Activated B cell treated with CpG ODN at 0.5 μM for 24 hours (primary cell): ENCODE measurements around the gene SAP30BP. TPM values are rescaled to one million over a fixed set of nuclear protein-coding genes. Genes with fewer than 3 reads are reported as not detected.

Experiments
- ATAC-seq: fragments of 200-7000 bp; cut with Tn5 transposase; one replicate; pipeline ENCODE4 v1.10.0; 2021; ENCODE audit warnings: low read depth, mild to moderate bottlenecking, moderate library complexity
- CTCF ChIA-PET: fragments of 350-600 bp; sonication (Branson Sonifier 250); formaldehyde crosslinking; loops from one replicate; lab custom pipeline; 2021; ENCODE audit warnings: antibody characterized with exemption; lab: Charles Lee
- POLR2A ChIA-PET: fragments of 350-600 bp; sonication (Branson Sonifier 250); formaldehyde crosslinking; loops from one replicate; lab custom pipeline; 2021; ENCODE audit warnings: antibody characterized with exemption; lab: Charles Lee
- DNase-seq: peaks from one replicate; pipeline ENCODE4 v3.0.0; 2022
- H3K27ac Mint-ChIP-seq: one replicate; pipeline ENCODE4 v1.8.0; 2020; ENCODE audit warnings: mixed read lengths
- H3K27me3 Mint-ChIP-seq: one replicate; pipeline ENCODE4 v1.8.0; 2021; ENCODE audit warnings: mixed read lengths
- H3K36me3 Mint-ChIP-seq: one replicate; pipeline ENCODE4 v1.8.0; 2021; ENCODE audit warnings: low read depth, mixed read lengths
- H3K4me1 Mint-ChIP-seq: one replicate; pipeline ENCODE4 v1.8.0; 2021; ENCODE audit warnings: mixed read lengths
- H3K4me3 Mint-ChIP-seq: one replicate; pipeline ENCODE4 v1.8.0; 2020; ENCODE audit warnings: mild to moderate bottlenecking, mixed read lengths
- H3K9me3 Mint-ChIP-seq: one replicate; pipeline ENCODE4 v1.8.0; 2020; ENCODE audit warnings: mixed read lengths
- intact Hi-C: fragments of 100-400 bp; cut with micrococcal nuclease; formaldehyde crosslinking; loops from one replicate; pipeline ENCODE4 v1.15.1; 2024
- total RNA-seq: library from RNA; stranded (reverse); gene quantifications from 2 replicates; pipeline ENCODE4 v1.2.3, GENCODE V29; 2022
- TF ChIP-seq, protein P1 (sequence below): fragments of 200-600 bp; IDR thresholded peaks from one replicate; pipeline ENCODE4 v1.8.0; 2022; ENCODE audit warnings: antibody characterized with exemption, mild to moderate bottlenecking

The SAP30BP gene
- total RNA-seq, 1 donor from 2014 or later: 184 TPM

DNA sequence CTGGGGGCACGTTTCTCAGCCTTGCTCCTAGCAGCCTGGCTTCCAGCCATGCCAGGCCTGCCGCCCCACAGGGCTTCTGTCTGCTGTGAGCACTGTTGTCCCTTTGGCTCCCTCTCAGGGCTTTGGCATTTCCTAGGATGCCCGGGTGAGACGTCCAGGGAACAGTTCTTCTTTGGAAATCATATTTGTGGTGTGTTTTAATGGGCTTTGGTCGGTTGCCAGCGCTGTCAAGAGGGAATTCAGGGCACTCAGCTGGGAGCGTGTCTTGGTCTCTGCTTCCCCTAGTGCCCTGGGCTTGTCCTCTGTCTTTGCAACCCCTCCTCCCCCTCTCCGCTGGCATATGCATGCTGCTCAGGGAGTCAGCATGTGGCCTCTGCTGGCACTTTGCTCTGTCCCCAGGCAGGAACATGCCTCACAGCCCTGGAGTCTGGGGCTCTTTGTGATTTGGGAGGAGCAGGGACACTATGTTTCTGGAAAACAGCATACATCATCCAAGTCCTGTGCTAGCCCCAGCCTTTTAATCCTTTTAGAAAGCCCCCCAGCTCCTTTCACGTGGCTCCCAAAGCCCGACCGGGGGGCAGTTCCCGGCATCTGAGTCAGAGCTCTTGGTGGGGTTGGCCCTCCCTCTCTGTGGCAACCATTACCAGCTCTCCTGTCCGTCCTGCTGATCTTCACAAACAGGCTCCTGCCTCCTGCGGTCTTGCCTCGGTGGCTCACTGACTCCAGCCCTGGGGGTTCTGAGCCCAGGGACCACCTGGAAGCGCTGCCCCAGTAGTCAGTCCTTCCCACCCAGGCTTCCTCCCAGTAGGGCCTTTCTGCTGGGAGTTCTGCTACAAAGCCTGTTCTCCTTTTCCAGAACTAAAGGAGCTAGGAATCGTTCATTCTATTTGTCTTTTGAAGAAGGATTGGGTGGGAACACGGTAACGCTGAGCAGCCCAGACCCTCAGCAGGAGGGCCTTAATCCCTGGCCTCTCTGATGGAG is 26.7 kb downstream of the SAP30BP start:
- Mint-ChIP-seq H3K4me1 (peaks cover 30% of the 10 kb centered on the region), H3K27ac (no peak overlapping the region), H3K27me3 (no peaks in the 10 kb centered on the region), H3K9me3 (no peaks in the 10 kb centered on the region), H3K36me3 (peaks cover 74% of the 10 kb centered on the region), H3K4me3 (no peak overlapping the region)
- ChIA-PET CTCF (interaction anchor here (0.8 to 1.7 kb wide), 2 partner anchors 53 to 54 kb away, joined by 3 to 6 read pairs; no protein-coding TSS in a partner anchor), POLR2A (no interaction called here)
- intact Hi-C loops: no loop called here
- no peak for ATAC-seq
- DNase-seq: no peak
- TF ChIP-seq, protein P1, sequence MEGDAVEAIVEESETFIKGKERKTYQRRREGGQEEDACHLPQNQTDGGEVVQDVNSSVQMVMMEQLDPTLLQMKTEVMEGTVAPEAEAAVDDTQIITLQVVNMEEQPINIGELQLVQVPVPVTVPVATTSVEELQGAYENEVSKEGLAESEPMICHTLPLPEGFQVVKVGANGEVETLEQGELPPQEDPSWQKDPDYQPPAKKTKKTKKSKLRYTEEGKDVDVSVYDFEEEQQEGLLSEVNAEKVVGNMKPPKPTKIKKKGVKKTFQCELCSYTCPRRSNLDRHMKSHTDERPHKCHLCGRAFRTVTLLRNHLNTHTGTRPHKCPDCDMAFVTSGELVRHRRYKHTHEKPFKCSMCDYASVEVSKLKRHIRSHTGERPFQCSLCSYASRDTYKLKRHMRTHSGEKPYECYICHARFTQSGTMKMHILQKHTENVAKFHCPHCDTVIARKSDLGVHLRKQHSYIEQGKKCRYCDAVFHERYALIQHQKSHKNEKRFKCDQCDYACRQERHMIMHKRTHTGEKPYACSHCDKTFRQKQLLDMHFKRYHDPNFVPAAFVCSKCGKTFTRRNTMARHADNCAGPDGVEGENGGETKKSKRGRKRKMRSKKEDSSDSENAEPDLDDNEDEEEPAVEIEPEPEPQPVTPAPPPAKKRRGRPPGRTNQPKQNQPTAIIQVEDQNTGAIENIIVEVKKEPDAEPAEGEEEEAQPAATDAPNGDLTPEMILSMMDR: no peak

DNA sequence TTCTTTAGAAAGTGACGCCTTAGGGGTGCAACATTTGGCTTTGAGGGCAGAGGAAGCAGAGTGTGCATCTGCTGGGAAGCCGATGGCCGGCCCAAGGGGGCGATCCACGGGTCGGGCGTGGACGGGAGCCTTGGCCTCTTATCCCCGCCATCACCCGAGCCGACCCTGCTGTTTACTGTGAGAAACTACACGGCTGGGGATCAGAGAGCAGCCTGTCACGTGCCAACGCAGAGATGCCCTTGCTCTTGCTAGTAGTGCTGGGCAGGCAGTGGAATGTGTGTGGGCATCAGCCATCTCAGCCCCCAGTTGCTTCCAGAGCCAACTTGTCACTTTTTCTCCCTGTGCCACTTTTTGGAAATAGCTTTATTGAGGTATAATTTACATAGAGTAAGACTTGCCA is 27.4 kb downstream of the SAP30BP start:
- Mint-ChIP-seq H3K4me3 (no peak overlapping the region), H3K27me3 (no peaks in the 10 kb centered on the region), H3K4me1 (peaks cover 22% of the 10 kb centered on the region), H3K36me3 (peaks cover 74% of the 10 kb centered on the region), H3K9me3 (no peaks in the 10 kb centered on the region), H3K27ac (no peak overlapping the region)
- ATAC-seq (no peak), DNase-seq (no peak)
- ChIA-PET CTCF (interaction anchor here (0.6 to 1.7 kb wide), 2 partner anchors 53 to 920 kb away, joined by 4 to 6 read pairs; no protein-coding TSS in a partner anchor), POLR2A (interaction anchor here (0.6 kb wide), 1 partner anchor 51 kb away, joined by 8 read pairs; no protein-coding TSS in a partner anchor)
- intact Hi-C loops: no loop called here
- TF ChIP-seq, protein P1: no peak

DNA sequence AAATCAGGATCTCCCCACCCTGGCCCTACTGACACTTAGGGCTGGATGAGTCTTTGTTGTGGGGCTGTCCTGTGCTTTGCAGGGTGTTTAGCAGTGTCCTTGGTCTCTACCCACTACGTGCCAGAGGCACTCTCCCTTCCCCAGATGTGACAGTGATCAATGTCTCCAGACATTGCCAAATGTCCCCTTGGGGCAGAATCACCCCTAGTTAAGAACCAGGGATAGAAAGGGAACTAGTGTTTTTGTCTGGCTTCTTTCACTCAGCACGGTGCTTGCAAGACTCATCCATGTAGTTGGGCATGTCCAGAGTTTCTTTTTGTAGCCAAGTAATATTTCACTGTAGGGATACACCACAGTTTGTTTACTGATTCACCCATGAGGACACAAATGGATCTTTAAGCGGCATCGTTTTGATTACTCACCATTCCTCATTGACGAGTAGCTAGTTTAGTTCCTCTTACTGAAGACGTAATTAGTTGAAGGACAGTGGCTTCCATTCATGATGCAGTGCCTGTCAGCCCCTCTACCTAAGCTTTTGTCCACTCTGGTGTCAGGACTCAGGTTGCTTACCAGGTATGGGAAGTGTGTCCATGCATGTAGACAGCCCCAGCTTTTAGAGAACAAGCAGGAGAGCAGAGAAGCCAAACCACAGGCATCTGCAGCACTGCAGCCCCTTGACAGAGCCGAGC is 28.1 kb downstream of the SAP30BP start:
- no peak overlapping the region for H3K27ac Mint-ChIP-seq
- peaks cover 16% of the 10 kb centered on the region for H3K4me1 Mint-ChIP-seq
- ChIA-PET CTCF (interaction anchor here (0.6 to 1.7 kb wide), 2 partner anchors 52 to 921 kb away, joined by 4 to 6 read pairs; no protein-coding TSS in a partner anchor), POLR2A (interaction anchor here (0.6 kb wide), 2 partner anchors 51 to 523 kb away, joined by 4 to 8 read pairs; no protein-coding TSS in a partner anchor)
- H3K36me3 Mint-ChIP-seq: peaks cover 78% of the 10 kb centered on the region
- intact Hi-C loops: no loop called here
- TF ChIP-seq, protein P1: no peak
- no peaks in the 10 kb centered on the region for H3K27me3 Mint-ChIP-seq
- H3K4me3 Mint-ChIP-seq: no peak overlapping the region
- no peaks in the 10 kb centered on the region for H3K9me3 Mint-ChIP-seq
- ATAC-seq (no peak), DNase-seq (no peak)

DNA sequence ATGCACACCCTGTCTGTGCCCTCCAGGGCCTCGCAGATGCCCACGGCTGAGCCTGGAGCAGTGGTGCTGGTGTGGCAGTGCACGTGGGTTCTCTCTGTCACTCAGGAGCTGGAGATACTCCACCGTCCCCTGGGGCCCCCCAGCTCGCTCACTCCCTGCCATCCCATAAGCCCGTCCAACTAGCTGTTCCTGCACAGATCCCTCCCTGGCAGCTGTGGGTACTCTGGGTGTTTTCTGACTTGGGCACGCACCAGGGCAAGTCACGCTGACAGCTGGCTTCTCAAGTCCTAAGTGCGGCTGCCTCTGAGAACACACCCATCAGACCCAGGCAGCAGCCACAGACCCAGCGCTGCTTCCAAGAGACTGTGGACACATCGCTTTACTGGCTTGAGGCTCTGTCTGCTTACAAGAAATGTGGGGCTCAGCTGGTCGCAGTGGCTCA is 28.7 kb downstream of the SAP30BP start:
- POLR2A ChIA-PET: interaction anchor here (0.7 kb wide), 2 partner anchors 7 to 54 kb away, joined by 4 to 8 read pairs; no protein-coding TSS in a partner anchor

More for the DNA sequence above, 28.7 kb downstream of the SAP30BP start:
- Mint-ChIP-seq H3K9me3 (no peaks in the 10 kb centered on the region), H3K4me1 (peaks cover 10% of the 10 kb centered on the region), H3K27me3 (no peaks in the 10 kb centered on the region), H3K4me3 (no peak overlapping the region), H3K27ac (no peak overlapping the region), H3K36me3 (peaks cover 80% of the 10 kb centered on the region)
- DNase-seq: no peak
- ATAC-seq: no peak
- intact Hi-C loops: no loop called here
- TF ChIP-seq, protein P1: no peak
- CTCF ChIA-PET: interaction anchor here (1.7 kb wide), 1 partner anchor 51 kb away, joined by 6 read pairs; no protein-coding TSS in a partner anchor
